GM06990 (cell line): ENCODE measurements around the gene GPX4.

Experiments
- DNase-seq: peaks from one replicate; pipeline ENCODE4 v3.0.0-alpha.2; 2011; ENCODE audit not compliant: insufficient read length; ENCODE audit errors: extremely low read depth
- H3K27me3 ChIP-seq: replicated peaks from 2 replicates; pipeline ENCODE4 v1.6.0; 2011; ENCODE audit warnings: low read length; ENCODE audit not compliant: control insufficient read depth, insufficient read depth
- H3K36me3 ChIP-seq: 2 replicates; pipeline ENCODE4 v1.5.1; 2011; ENCODE audit warnings: low read length; ENCODE audit not compliant: control insufficient read depth, insufficient read depth
- H3K4me3 ChIP-seq: replicated peaks from 2 replicates; pipeline ENCODE4 v1.5.1; 2011; ENCODE audit warnings: low read depth, mild to moderate bottlenecking, control low read depth, low read length
- TF ChIP-seq, protein P1 (sequence below): IDR thresholded peaks from 2 replicates; pipeline ENCODE4 v1.5.1; 2011; ENCODE audit warnings: low read length, control low read depth, mild to moderate bottlenecking, inconsistent platforms; ENCODE audit not compliant: insufficient read depth, poor library complexity, severe bottlenecking

GPX4 gene

DNA sequence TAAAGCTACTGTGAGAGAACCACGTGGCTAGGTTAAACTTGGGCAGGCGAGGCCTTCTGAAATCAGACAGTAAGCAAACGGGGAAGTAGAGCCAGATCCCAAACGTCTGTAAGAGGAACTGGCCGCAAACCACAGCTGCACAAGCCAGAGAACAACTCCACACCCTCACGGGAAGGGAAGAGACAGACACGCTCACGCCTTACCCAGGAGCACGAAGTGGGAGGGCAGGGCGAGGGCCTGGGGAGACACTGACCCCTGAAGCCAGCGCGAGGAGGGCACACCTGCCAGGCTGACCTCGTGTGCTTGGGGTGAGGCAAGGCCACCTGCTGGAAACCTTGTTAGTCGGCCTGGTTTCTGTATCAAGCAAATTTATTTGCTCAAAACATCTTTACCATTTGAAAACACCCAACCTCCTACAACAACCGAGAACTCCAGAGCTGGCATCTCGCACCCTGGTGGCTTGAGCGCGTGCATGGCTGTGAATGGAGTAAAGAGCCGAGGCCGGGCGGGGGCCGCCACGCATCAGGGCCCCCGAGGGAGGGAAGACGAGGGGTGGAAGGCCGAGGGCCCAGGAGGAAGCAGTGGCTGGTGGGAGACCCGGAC, 15.9 kb upstream of the GPX4 start:
- no peaks in the 10 kb centered on the region for H3K27me3 ChIP-seq
- H3K36me3 ChIP-seq = peaks cover 42% of the 10 kb centered on the region
- TF ChIP-seq, protein P1, sequence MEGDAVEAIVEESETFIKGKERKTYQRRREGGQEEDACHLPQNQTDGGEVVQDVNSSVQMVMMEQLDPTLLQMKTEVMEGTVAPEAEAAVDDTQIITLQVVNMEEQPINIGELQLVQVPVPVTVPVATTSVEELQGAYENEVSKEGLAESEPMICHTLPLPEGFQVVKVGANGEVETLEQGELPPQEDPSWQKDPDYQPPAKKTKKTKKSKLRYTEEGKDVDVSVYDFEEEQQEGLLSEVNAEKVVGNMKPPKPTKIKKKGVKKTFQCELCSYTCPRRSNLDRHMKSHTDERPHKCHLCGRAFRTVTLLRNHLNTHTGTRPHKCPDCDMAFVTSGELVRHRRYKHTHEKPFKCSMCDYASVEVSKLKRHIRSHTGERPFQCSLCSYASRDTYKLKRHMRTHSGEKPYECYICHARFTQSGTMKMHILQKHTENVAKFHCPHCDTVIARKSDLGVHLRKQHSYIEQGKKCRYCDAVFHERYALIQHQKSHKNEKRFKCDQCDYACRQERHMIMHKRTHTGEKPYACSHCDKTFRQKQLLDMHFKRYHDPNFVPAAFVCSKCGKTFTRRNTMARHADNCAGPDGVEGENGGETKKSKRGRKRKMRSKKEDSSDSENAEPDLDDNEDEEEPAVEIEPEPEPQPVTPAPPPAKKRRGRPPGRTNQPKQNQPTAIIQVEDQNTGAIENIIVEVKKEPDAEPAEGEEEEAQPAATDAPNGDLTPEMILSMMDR = peak; percentile 38
- H3K4me3 ChIP-seq = no peak overlapping the region
- peak; percentile 68 for DNase-seq

DNA sequence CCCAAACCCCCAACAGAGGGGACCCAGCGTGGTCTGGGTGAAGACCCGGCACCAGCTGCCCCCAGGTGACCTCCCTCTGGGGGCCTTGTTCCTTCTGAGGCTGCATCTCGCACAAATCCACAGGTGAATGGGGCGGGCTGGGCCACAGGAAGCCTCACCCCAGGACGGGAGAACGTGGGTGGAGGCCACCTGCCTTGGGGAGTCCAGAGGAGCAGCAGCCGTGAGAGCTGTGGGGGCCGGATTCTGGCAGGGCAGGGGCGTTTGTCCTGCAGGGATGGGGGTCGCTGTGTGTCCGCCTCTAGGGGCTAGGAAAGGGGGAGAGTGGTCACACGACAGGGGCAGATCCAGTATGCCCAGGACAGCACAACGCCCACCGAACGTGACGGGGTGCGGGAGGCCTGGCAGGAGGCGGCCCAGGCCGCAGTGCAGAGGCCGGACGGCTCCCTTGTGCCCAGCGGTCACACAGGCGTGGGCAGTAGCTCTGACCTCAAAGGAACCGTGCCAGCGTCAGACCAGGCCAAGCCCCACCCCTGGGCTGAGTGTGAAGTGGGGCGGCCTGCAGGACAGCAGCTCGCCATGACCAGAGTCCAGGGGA, 15.3 kb upstream of the GPX4 start:
- TF ChIP-seq, protein P1 = no peak
- Histone ChIP-seq H3K27me3 (no peaks in the 10 kb centered on the region), H3K36me3 (peaks cover 36% of the 10 kb centered on the region), H3K4me3 (no peak overlapping the region)
- DNase-seq = no peak

DNA sequence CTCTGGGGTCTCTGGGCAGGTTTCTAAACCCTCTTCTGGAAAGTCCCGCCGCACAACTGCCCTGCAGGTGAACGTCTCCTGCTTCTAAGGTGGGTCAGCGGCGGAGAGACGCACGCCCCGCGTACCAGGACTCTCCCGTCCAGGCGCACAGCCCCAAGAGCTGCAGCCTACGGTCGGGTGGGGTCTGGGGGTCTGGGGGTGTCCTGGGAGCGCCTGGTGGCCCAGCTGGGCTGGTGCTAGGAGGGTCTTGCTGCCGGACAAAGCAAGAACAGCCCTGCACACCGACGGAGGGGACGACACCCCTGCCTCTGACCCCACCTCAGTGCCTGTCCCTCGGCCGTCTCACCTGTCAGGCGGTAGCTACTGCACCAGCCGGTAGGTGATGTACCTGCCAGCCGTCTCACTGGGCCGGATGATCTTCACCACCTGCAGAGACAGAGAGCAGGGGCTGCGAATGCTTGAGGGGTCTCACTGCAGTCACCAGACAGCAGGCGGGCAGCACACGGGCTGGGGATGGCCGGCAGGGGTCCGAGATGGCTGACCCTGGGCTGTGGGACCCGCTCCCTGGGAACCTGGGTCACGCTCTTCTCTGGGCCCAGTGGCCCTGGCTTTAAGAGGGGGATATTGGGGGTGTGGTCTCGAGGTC, 14.5 kb upstream of the GPX4 start:
- peak; percentile 36 for DNase-seq
- H3K27me3 ChIP-seq = no peaks in the 10 kb centered on the region
- H3K4me3 ChIP-seq = no peak overlapping the region
- TF ChIP-seq, protein P1 = no peak
- peaks cover 32% of the 10 kb centered on the region for H3K36me3 ChIP-seq

DNA sequence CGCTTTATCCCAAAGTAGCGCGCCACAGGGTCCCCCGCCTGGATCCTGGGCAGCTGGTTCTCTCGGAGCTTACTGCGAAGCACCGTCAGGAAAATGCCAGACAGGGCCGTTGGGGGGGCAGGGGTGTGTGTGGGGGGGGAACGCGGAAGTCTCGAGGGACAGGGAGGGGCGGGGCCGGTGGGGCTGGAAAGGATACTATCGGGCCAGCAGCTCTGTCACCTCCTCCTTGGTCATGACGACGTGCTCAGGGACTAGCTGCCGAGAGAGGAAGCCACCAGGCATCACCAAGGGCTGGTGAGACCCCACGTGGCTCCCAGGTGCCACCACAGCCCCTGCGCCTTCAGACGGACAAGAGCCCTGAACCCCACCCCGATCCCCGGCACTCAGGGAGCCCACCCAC, 13.9 kb upstream of the GPX4 start:
- Histone ChIP-seq H3K27me3 (no peaks in the 10 kb centered on the region), H3K4me3 (no peak overlapping the region), H3K36me3 (peaks cover 28% of the 10 kb centered on the region)
- DNase-seq = no peak
- TF ChIP-seq, protein P1 = peak; percentile 7

DNA sequence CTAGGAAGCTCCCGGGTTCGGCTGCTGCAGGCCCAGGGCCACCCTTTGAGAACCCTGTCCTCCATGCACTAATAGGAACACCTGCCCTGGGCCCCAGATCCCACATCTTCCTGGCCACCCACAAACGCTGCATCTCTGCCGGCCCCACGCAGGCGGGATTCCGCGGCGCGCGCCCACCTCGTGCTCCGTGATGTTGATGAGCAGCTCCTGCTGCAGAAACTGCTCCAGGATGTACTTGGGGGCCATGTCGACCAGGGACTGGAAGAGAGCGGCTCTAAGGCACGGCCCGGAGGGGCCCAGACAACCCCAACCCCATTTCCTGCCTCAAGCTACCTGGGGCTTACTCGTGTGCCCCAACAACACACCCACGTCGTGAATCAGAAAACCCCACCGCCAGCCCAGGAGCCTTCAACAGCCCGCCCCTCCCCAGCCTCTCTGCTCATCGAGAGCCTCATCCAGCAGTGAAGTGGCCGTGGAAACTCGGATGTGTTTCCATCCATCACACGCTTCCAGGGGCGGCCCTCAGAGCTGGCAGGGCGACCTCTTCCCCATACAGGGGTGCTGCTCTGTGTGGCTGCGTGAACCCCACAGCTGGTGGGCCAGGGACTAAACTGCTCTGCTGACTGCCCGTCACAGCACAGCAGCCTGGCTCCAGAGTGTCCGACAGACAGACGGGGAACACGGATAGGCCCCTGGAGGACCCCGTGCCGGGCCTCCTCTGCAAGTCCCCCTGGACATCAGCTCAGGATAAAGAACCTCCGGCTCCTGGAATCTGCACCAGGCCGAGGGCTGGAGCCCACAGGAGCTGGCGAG, 12.9 kb upstream of the GPX4 start:
- Histone ChIP-seq H3K4me3 (no peak overlapping the region), H3K27me3 (no peaks in the 10 kb centered on the region), H3K36me3 (peaks cover 21% of the 10 kb centered on the region)
- TF ChIP-seq, protein P1 = no peak
- DNase-seq = peak; percentile 17
